GM19023 (cell line): ENCODE measurements around the gene TAPBPL.
"Not testable (repeated sequence)": the region's sequence is repeated elsewhere in the genome, so short reads cannot be mapped to it uniquely, and the experiment has no call there.

ENCODE experiments used
- ATAC-seq: cut with Tn5 transposase; IDR thresholded peaks from one replicate; pipeline ENCODE4 v1.9.1; 2021; ENCODE audit warnings: mild to moderate bottlenecking, moderate library complexity; ENCODE audit not compliant: unreplicated experiment

TAPBPL gene

DNA sequence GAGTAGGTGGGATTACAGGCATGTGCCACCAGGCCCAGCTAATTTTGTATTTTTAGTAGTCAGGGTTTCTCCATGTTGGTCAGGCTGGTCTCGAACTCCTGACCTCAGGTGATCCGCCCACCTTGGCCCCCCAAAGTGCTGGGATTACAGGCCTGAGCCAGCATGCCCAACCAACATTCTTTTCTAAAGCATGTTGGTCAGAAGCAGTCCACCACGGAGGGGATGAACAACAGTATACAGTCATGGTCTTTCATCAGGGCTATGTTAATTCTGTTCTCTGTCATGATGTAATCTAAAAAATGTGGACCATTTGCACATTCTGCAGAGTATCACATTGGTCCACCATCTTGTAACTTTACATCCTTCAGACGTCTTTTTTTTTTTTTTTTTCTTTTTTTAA lies 37.6 kb downstream of the TAPBPL start:
- no peak for ATAC-seq

DNA sequence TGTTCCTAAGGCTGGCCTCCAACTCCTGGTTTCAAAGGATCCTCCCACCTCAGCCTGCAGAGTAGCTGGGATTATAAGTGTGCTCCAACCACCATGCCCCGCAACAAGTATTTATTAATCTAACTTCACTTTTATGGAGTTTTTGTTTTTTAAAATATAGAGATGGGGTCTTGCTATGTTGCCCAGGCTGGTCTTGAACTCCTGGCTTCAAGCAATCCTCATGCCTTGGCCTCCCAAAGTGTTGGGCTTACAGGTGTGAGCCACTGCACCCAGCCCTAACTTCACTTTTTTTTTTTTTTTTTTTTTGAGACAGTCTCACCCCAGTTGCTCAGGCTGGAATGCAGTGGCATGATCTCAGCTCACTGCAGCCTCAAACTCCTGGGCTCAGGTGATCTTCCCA lies 38.8 kb downstream of the TAPBPL start:
- ATAC-seq: not testable (repeated sequence)

- ATAC-seq: peak; percentile 71
Measured at GRCh38 chr12:6492838-6493496, 41.1 kb downstream of the TAPBPL start, which contains the start of gene MRPL51. Gene MRPL51 (minus strand): TSS chr12:6493262. CDS start chr12:6493136, 126 bp downstream.

DNA sequence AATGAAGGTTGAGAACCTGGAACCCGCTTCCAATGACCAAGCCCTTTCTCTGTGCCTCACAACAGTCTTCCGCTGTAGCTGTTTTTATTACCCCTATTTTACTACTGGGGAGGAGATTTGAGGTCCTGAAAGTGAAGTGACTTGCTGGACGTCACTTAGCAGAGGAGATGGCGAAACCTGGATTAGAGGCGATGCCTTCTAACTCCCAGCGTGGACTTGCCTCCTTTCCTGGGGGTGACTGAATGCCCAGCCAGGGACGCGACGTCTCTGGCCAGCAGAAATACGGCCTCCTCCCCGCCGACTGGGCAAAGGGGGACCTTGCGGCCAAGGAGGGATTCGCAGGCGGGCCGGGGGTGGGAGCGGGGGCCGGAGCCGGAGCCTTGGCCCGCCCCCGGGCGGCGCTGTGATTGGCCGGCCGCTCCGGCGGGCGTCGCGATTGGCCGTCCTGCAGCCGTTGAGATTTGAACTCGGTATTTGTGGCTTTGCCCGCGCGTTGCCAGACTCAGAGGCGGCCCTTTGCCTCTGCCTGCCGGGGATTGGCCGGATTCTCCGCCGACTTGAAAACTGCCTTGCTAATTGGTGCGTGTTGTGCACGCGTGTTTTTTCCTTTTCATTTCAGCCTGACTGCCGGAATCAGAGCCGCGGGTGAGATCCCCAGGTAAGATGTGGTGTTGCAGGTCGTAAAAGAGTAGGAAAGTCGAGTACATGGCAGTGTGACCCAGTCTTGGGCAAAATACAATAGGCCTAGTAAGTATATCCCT lies 41.8 kb downstream of the TAPBPL start, which contains the start of gene NCAPD2:
NCAPD2 (plus strand) TSS at position 606 of the 761 bp plus-strand sequence. CDS start 997 bp downstream, outside the sequence.
- ATAC-seq: peak; percentile 87

- peak; percentile 22 for ATAC-seq
Measured at GRCh38 chr12:6494258-6494743, 42.5 kb downstream of the TAPBPL start.

DNA sequence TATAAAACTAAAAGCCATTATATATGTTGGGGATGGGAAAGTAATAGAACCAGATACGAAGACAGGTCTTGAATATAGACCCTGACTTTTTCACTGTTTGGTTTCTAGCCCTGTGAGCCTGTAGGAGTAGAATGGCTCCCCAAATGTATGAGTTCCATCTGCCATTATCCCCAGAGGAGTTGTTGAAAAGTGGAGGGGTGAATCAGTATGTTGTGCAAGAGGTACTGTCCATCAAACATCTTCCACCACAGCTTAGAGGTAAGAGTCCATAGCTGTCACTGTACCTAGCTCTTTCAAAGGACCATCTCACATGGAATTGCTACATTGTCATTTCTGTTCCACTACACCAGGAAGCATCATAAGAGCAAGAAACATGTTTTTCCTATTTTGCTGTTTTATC lies 43.1 kb downstream of the TAPBPL start:
- ATAC-seq: no peak

DNA sequence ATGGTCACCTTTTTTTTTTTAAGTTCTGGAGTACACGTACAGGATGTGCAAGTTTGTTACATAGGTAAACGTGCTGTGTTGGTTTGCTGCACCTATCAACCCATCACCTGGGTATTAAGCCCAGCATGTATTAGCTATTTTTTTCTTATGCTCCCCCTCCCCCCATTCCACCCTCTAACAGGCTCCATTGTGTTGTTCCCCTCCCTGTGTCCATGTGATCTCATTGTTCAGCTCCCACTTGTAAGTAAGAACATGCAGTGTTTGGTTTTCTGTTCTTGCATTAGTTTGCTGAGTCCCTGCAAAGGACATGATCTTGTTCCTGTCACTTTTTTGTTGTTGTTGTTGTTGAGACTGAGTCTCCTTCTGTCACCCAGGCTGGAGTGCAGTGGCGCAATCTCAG lies 45.4 kb downstream of the TAPBPL start:
- not testable (repeated sequence) for ATAC-seq

DNA sequence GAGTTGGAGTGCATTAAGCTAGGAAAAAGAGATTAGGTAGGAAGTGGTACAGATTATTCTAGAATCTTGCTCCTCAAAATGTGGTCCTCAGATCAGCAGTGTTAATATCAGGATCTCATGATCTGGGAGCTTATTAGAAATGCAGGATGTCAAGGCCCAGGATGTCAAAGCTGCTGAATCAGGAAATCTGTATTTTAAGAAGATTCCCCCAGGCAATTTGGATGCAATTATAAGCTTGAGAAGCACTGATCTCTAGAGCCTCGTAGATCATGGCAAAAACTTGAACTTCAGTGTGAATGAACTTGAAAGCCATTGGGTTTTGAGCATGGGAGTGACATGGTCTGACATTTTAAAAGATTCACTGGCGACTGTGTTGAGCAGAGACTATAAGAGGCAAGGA lies 48.6 kb downstream of the TAPBPL start:
- no peak for ATAC-seq

GRCh38 chr12:6507102-6507998 lies 55.5 kb downstream of the TAPBPL start:
- no peak for ATAC-seq

- ATAC-seq: no peak
Measured at GRCh38 chr12:6508087-6508486, 56.2 kb downstream of the TAPBPL start.
